NK-92 (cell line): ENCODE data around the gene UBASH3B.

Source experiments
- DNase-seq: peaks from one replicate; lab custom pipeline; 2025; ENCODE audit not compliant: unreplicated experiment; lab: John Stamatoyannopoulos, UW

The UBASH3B gene

GRCh38 chr11:122677256-122677655 lies 21.7 kb downstream of the UBASH3B start:
- no peak for DNase-seq

- DNase-seq, result no peak
Measured at GRCh38 chr11:122678406-122678805, 22.9 kb downstream of the UBASH3B start.

GRCh38 chr11:122679466-122679865 lies 23.9 kb downstream of the UBASH3B start:
- DNase-seq, result no peak

- DNase-seq, result no peak
Measured at GRCh38 chr11:122681070-122681469, 25.5 kb downstream of the UBASH3B start.

GRCh38 chr11:122681735-122682134 lies 26.2 kb downstream of the UBASH3B start:
- DNase-seq, result no peak

GRCh38 chr11:122682464-122682863 lies 26.9 kb downstream of the UBASH3B start:
- DNase-seq, result no peak

GRCh38 chr11:122685041-122685440 lies 29.5 kb downstream of the UBASH3B start:
- DNase-seq, result no peak

- no peak for DNase-seq
Measured at GRCh38 chr11:122686111-122686510, 30.6 kb downstream of the UBASH3B start.

GRCh38 chr11:122690384-122690783 lies 34.9 kb downstream of the UBASH3B start:
- DNase-seq, result no peak

- no peak for DNase-seq
Measured at GRCh38 chr11:122690801-122691548, 35.5 kb downstream of the UBASH3B start.

- no peak for DNase-seq
Measured at GRCh38 chr11:122691549-122692150, 36.1 kb downstream of the UBASH3B start.

GRCh38 chr11:122692444-122692843 lies 36.9 kb downstream of the UBASH3B start:
- no peak for DNase-seq

GRCh38 chr11:122695076-122695615 lies 39.6 kb downstream of the UBASH3B start:
- no peak for DNase-seq

- DNase-seq, result no peak
Measured at GRCh38 chr11:122696662-122697061, 41.1 kb downstream of the UBASH3B start.

GRCh38 chr11:122697636-122698167 lies 42.2 kb downstream of the UBASH3B start:
- no peak for DNase-seq

GRCh38 chr11:122698392-122698791 lies 42.9 kb downstream of the UBASH3B start:
- no peak for DNase-seq

- no peak for DNase-seq
Measured at GRCh38 chr11:122700666-122701065, 45.1 kb downstream of the UBASH3B start.

- DNase-seq, result no peak
Measured at GRCh38 chr11:122701143-122701542, 45.6 kb downstream of the UBASH3B start.

GRCh38 chr11:122703541-122704272 lies 48.2 kb downstream of the UBASH3B start:
- DNase-seq, result no peak

- DNase-seq, result no peak
Measured at GRCh38 chr11:122705396-122705795, 49.9 kb downstream of the UBASH3B start.

- DNase-seq, result no peak
Measured at GRCh38 chr11:122706291-122707088, 51.0 kb downstream of the UBASH3B start.
